HG02759 (cell line): ENCODE results near the gene ZNF791.
"Not testable (repeated sequence)": the region's sequence is repeated elsewhere in the genome, so short reads cannot be mapped to it uniquely, and the experiment has no call there.

Experiments used
- ATAC-seq: cut with Tn5 transposase; IDR thresholded peaks from one replicate; pipeline ENCODE4 v1.9.1; 2021; ENCODE audit warnings: mild to moderate bottlenecking, moderate library complexity; ENCODE audit not compliant: unreplicated experiment

The ZNF791 gene

GRCh38 chr19:12628040-12629022 lies 17.6 kb downstream of the ZNF791 start:
- no peak for ATAC-seq

GRCh38 chr19:12629215-12629614 lies 18.5 kb downstream of the ZNF791 start:
- ATAC-seq, result no peak

- no peak for ATAC-seq
These were observed 25.9 kb downstream of the ZNF791 start for GRCh38 chr19:12636631-12637030.

GRCh38 chr19:12638611-12639182 lies 28.0 kb downstream of the ZNF791 start:
- no peak for ATAC-seq

- no peak for ATAC-seq
These were observed 29.3 kb downstream of the ZNF791 start for GRCh38 chr19:12639901-12640613.

- ATAC-seq, result no peak
These were observed 30.7 kb downstream of the ZNF791 start for GRCh38 chr19:12641456-12641855.

- no peak for ATAC-seq
These were observed 31.8 kb downstream of the ZNF791 start for GRCh38 chr19:12642506-12642905.

GRCh38 chr19:12643716-12644115 lies 33.0 kb downstream of the ZNF791 start:
- not testable (repeated sequence) for ATAC-seq

- ATAC-seq, result no peak
These were observed 35.8 kb downstream of the ZNF791 start for GRCh38 chr19:12646551-12646950.

GRCh38 chr19:12647047-12647446 lies 36.3 kb downstream of the ZNF791 start:
- no peak for ATAC-seq

GRCh38 chr19:12647490-12648071 lies 36.9 kb downstream of the ZNF791 start:
- no peak for ATAC-seq

- ATAC-seq, result no peak
These were observed 37.4 kb downstream of the ZNF791 start for GRCh38 chr19:12648088-12648487.

GRCh38 chr19:12649941-12650340 lies 39.2 kb downstream of the ZNF791 start:
- ATAC-seq, result no peak

- no peak for ATAC-seq
These were observed 41.5 kb downstream of the ZNF791 start for GRCh38 chr19:12652219-12652618.

- ATAC-seq, result no peak
These were observed 44.8 kb downstream of the ZNF791 start for GRCh38 chr19:12655546-12655945.

- ATAC-seq, result no peak
These were observed 46.3 kb downstream of the ZNF791 start for GRCh38 chr19:12656899-12657571.

GRCh38 chr19:12657966-12658365 lies 47.2 kb downstream of the ZNF791 start:
- no peak for ATAC-seq

GRCh38 chr19:12660980-12661379 lies 50.3 kb downstream of the ZNF791 start:
- no peak for ATAC-seq

- ATAC-seq, result no peak
These were observed 53.9 kb downstream of the ZNF791 start for GRCh38 chr19:12664406-12665280.

GRCh38 chr19:12665281-12665573 lies 54.5 kb downstream of the ZNF791 start:
- no peak for ATAC-seq
